ENCODE measurements around the gene TCEA3.

The TCEA3 gene

GRCh38 chr1:23343221-23344110 is 81.1 kb downstream of the TCEA3 start:
- Histone ChIP-seq H3K9ac (ENCODE audit: low read depth in 1 of 2, low read length in 2 of 2) (peak overlapping the region; percentile 83 to 84), H3K27me3 (ENCODE audit: control insufficient read depth in 2 of 2, insufficient read depth in 2 of 2, low read length in 2 of 2) (no peaks in the 10 kb centered on the region), H3K36me3 (ENCODE audit: control insufficient read depth in 2 of 2, insufficient read depth in 2 of 2, low read length in 2 of 2) (no peaks in the 10 kb centered on the region), H3K27ac (ENCODE audit: low read depth in 2 of 2, low read length in 2 of 2) (peak overlapping the region; percentile 89 to 93), H3K9me3 (ENCODE audit: control insufficient read depth in 2 of 2, low read length in 2 of 2) (no peaks in the 10 kb centered on the region), H3K4me3 (ENCODE audit: low read length in 2 of 2) (peak overlapping the region; percentile 86 to 91), H3K4me1 (ENCODE audit: control insufficient read depth in 2 of 2, insufficient read depth in 2 of 2, low read length in 2 of 2) (peaks cover 20 to 29% of the 10 kb centered on the region in 2 donors)

GRCh38 chr1:23341931-23342692 is 82.4 kb downstream of the TCEA3 start:
- H3K4me1 ChIP-seq (ENCODE audit: control insufficient read depth in 2 of 2, insufficient read depth in 2 of 2, low read length in 2 of 2): peaks cover 20 to 29% of the 10 kb centered on the region in 2 donors
- no peaks in the 10 kb centered on the region for H3K9me3 ChIP-seq (ENCODE audit: control insufficient read depth in 2 of 2, low read length in 2 of 2)
- peak overlapping the region; percentile 30 to 91 for H3K4me3 ChIP-seq (ENCODE audit: low read length in 2 of 2)
- H3K9ac ChIP-seq (ENCODE audit: low read depth in 1 of 2, low read length in 2 of 2): peak overlapping the region; percentile 35 to 44
- H3K27me3 ChIP-seq (ENCODE audit: control insufficient read depth in 2 of 2, insufficient read depth in 2 of 2, low read length in 2 of 2): no peaks in the 10 kb centered on the region
- peaks cover 8% of the 10 kb centered on the region in 2 donors for H3K36me3 ChIP-seq (ENCODE audit: control insufficient read depth in 2 of 2, insufficient read depth in 2 of 2, low read length in 2 of 2)
- H3K27ac ChIP-seq (ENCODE audit: low read depth in 2 of 2, low read length in 2 of 2): no peak overlapping the region

GRCh38 chr1:23339632-23340031 is 84.9 kb downstream of the TCEA3 start:
- no peaks in the 10 kb centered on the region for H3K27me3 ChIP-seq (ENCODE audit: control insufficient read depth in 2 of 2, insufficient read depth in 2 of 2, low read length in 2 of 2)
- no peak overlapping the region for H3K9ac ChIP-seq (ENCODE audit: low read depth in 1 of 2, low read length in 2 of 2)
- no peak overlapping the region for H3K27ac ChIP-seq (ENCODE audit: low read depth in 2 of 2, low read length in 2 of 2)
- H3K4me1 ChIP-seq (ENCODE audit: control insufficient read depth in 2 of 2, insufficient read depth in 2 of 2, low read length in 2 of 2): peaks cover 16 to 29% of the 10 kb centered on the region in 2 donors
- H3K9me3 ChIP-seq (ENCODE audit: control insufficient read depth in 2 of 2, low read length in 2 of 2): no peaks in the 10 kb centered on the region
- H3K36me3 ChIP-seq (ENCODE audit: control insufficient read depth in 2 of 2, insufficient read depth in 2 of 2, low read length in 2 of 2): peaks cover 20 to 21% of the 10 kb centered on the region in 2 donors
- no peak overlapping the region for H3K4me3 ChIP-seq (ENCODE audit: low read length in 2 of 2)

- Histone ChIP-seq H3K27me3 (ENCODE audit: control insufficient read depth in 2 of 2, insufficient read depth in 2 of 2, low read length in 2 of 2) (no peaks in the 10 kb centered on the region), H3K9me3 (ENCODE audit: control insufficient read depth in 2 of 2, low read length in 2 of 2) (no peaks in the 10 kb centered on the region), H3K9ac (ENCODE audit: low read depth in 1 of 2, low read length in 2 of 2) (no peak overlapping the region), H3K36me3 (ENCODE audit: control insufficient read depth in 2 of 2, insufficient read depth in 2 of 2, low read length in 2 of 2) (peaks cover 33 to 35% of the 10 kb centered on the region in 2 donors), H3K4me1 (ENCODE audit: control insufficient read depth in 2 of 2, insufficient read depth in 2 of 2, low read length in 2 of 2) (peaks cover 16 to 25% of the 10 kb centered on the region in 2 donors), H3K4me3 (ENCODE audit: low read length in 2 of 2) (no peak overlapping the region), H3K27ac (ENCODE audit: low read depth in 2 of 2, low read length in 2 of 2) (no peak overlapping the region)
Measured at GRCh38 chr1:23337869-23338268, 86.7 kb downstream of the TCEA3 start.

- Histone ChIP-seq H3K27me3 (ENCODE audit: control insufficient read depth in 2 of 2, insufficient read depth in 2 of 2, low read length in 2 of 2) (no peaks in the 10 kb centered on the region), H3K4me3 (ENCODE audit: low read length in 2 of 2) (no peak overlapping the region), H3K4me1 (ENCODE audit: control insufficient read depth in 2 of 2, insufficient read depth in 2 of 2, low read length in 2 of 2) (no peaks in the 10 kb centered on the region), H3K9me3 (ENCODE audit: control insufficient read depth in 2 of 2, low read length in 2 of 2) (no peaks in the 10 kb centered on the region), H3K27ac (ENCODE audit: low read depth in 2 of 2, low read length in 2 of 2) (no peak overlapping the region), H3K36me3 (ENCODE audit: control insufficient read depth in 2 of 2, insufficient read depth in 2 of 2, low read length in 2 of 2) (peaks cover 55 to 57% of the 10 kb centered on the region in 2 donors), H3K9ac (ENCODE audit: low read depth in 1 of 2, low read length in 2 of 2) (no peak overlapping the region)
Measured at GRCh38 chr1:23331713-23332112, 92.8 kb downstream of the TCEA3 start.

Data from mucosa of rectum (tissue), 2 donors.